ENCODE measurements around the gene DLGAP4.
"Not testable (repeated sequence)": the region's sequence is repeated elsewhere in the genome, so short reads cannot be mapped to it uniquely, and the experiment has no call there.

The DLGAP4 gene

GRCh38 chr20:36359668-36360406 is 53.7 kb downstream of the DLGAP4 start:
- DNase-seq, result no peak

- DNase-seq, result no peak
These were observed 54.3 kb downstream of the DLGAP4 start for GRCh38 chr20:36360429-36360828.

GRCh38 chr20:36361406-36361805 is 55.3 kb downstream of the DLGAP4 start:
- DNase-seq, result no peak

GRCh38 chr20:36362261-36362660 is 56.1 kb downstream of the DLGAP4 start:
- no peak for DNase-seq

GRCh38 chr20:36362978-36363713 is 57.0 kb downstream of the DLGAP4 start:
- DNase-seq, result no peak

- DNase-seq, result no peak
These were observed 58.4 kb downstream of the DLGAP4 start for GRCh38 chr20:36364506-36364905.

- DNase-seq, result no peak
These were observed 60.7 kb downstream of the DLGAP4 start for GRCh38 chr20:36366623-36367369.

GRCh38 chr20:36367370-36367745 is 61.2 kb downstream of the DLGAP4 start:
- DNase-seq, result no peak

- DNase-seq, result peak; percentile 14
These were observed 62.0 kb downstream of the DLGAP4 start for GRCh38 chr20:36367907-36368799.

- no peak for DNase-seq
These were observed 62.7 kb downstream of the DLGAP4 start for GRCh38 chr20:36368869-36369268.

GRCh38 chr20:36369739-36370138 is 63.6 kb downstream of the DLGAP4 start:
- DNase-seq, result no peak

GRCh38 chr20:36370991-36371790 is 65.1 kb downstream of the DLGAP4 start:
- no peak for DNase-seq

- DNase-seq, result peak; percentile 16
These were observed 66.5 kb downstream of the DLGAP4 start for GRCh38 chr20:36372666-36373065.

GRCh38 chr20:36373089-36373488 is 67.0 kb downstream of the DLGAP4 start:
- DNase-seq, result no peak

- DNase-seq, result no peak
These were observed 68.9 kb downstream of the DLGAP4 start for GRCh38 chr20:36374995-36375394.

GRCh38 chr20:36377348-36378326 is 71.5 kb downstream of the DLGAP4 start:
- no peak for DNase-seq

GRCh38 chr20:36378686-36379085 is 72.5 kb downstream of the DLGAP4 start:
- no peak for DNase-seq

- DNase-seq, result not testable (repeated sequence)
These were observed 73.8 kb downstream of the DLGAP4 start for GRCh38 chr20:36379914-36380313.

GRCh38 chr20:36384022-36384619 is 78.0 kb downstream of the DLGAP4 start:
- DNase-seq, result no peak

GRCh38 chr20:36385503-36385902 is 79.4 kb downstream of the DLGAP4 start:
- DNase-seq, result no peak

Measured in DMS153 (cell line).